RCC 7860 (cell line): ENCODE measurements around the gene PSMF1.

Experiments used
- DNase-seq: peaks from one replicate; pipeline ENCODE4 v3.0.0-alpha.2; 2015; ENCODE audit warnings: low spot score
- FAIRE-seq: peaks from 2 replicates; lab custom pipeline; 2012; peaks lifted over from hg19 to GRCh38; lab: Jason Lieb, UNC

The PSMF1 gene

DNA sequence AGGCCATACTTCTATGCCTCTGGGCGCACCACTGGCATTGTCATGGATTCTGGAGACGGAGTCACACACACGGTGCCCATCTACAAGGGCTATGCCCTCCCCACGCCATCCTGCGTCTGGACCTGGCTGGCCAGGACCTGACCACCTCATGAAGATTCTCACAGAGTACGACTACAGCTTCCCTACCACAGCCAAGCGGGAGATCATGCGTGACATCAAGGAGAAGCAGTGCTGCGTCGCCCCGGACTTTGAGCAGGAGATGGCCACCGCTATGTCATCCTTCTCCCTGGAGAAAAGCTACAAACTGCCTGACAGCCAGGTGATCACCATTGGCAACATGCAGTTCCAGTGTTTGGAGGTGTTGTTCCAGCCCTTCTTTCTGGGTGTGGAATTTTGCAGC lies 42.6 kb downstream of the PSMF1 start:
- FAIRE-seq = no peak
- no peak for DNase-seq

DNA sequence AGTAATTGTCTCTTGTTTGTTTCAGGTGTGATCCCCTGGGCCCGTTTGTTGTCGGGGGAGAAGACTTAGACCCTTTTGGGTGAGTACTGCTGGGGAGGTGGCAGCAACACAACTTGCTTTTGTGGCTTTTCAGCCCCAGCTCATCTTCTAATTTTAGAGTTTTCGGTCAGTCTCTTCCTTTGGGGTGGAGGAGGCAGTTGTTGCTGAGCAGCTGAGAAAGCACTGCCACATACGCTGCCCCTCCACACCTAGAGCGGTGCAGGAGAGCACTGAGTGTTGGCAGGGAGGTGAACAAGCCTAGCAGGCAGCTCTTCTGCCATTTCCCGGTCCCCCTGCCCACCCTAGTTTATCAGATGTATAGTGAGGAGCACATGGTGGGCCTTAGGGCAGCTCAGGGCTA lies 44.7 kb downstream of the PSMF1 start:
- no peak for FAIRE-seq
- DNase-seq = no peak

DNA sequence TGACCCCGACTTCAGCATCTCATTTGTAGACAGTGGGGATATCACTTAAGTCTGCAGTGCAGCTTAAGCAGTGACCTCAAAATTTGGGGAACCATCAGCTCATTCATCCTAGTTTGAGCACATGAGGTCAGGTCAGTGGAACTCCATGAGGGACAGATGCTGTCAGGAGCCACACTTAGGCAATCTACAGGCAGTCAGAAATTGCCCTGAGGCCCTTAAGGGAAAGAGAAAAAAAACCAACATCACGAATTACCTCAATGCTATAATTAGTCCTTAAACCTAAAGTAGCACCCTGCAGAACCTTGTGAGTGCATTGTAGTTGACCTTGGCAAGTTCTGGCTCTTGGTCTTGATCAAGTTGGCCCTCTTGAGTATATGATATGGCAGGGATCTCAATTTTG lies 45.3 kb downstream of the PSMF1 start:
- DNase-seq (no peak), FAIRE-seq (no peak)

DNA sequence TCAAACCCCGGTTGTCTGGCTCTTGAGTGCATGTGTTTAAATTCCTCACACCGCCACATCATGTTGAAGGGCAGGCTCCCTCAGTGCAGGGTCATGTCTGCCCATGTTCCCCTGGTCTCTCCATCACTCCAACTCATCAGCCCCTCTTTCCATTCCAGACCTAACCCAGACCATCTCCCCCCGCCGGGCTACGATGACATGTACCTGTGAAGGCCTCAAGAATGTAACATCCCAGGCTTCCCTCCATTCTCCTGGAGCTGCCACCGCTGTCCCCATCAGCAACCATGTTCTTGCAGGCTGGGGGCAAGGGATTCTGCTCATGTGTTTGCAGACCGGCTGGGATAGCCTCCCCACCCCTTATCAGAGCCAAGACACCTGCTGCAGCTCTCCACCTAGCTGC lies 46.5 kb downstream of the PSMF1 start:
- no peak for FAIRE-seq
- no peak for DNase-seq

GRCh38 chr20:1165521-1165920 lies 47.1 kb downstream of the PSMF1 start:
- DNase-seq (no peak), FAIRE-seq (no peak)

GRCh38 chr20:1165941-1166340 lies 47.5 kb downstream of the PSMF1 start:
- DNase-seq (no peak), FAIRE-seq (no peak)

DNA sequence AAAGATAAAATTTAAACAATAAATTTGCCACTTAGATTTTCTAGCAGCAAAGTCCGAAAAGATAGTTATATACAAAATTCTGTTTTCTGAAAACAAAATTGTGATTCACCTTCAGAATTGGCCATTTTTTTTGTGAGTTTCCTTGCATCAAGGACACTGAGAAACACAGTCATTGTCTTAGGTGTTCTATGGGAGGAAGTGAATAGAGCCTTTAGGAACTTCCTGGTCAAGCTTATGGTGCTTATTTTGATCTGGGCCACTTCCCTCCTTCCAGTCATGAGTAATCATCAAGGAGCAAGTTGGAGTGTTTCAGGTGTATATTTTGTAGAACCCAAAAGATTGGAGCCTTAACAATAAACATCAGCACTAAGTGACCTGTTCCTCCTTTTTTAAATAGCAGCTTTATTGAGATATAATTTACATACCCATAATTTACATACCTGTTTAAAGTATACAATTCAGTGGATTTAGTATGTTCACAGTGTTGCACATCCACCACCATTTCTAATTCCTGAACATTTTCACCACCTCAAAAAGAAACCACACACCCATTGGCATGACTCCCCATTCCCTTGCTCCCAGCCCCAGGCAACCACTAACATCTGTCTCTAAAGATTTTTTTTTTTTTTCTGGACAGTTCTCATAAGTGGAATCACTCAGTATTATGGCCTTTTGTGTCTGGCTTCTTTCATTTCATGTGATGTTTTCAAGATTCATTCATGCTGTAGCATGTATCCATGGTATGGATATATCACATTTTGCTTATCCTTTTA lies 48.7 kb downstream of the PSMF1 start:
- FAIRE-seq = no peak
- DNase-seq = no peak

DNA sequence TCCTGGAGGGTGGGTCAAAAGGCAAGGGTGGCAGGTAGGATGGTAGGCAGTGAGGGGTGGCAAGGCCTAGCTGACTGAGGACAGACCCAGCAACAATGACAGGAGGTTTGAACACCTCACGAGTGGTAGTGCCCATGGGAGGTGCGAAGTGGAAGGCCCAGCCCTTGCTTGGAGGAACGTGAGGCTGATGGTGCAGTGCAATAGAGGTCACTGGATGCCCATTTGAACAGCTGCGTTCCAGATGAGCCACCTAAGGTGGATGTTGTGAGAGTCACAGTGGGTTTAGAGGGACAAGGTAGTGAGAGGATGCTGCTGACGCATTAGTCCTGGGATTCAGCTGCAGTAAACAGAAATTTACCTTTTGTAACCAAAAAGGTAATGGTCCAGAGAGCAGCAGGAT lies 50.8 kb downstream of the PSMF1 start:
- DNase-seq (no peak), FAIRE-seq (no peak)

GRCh38 chr20:1171461-1172093 lies 53.2 kb downstream of the PSMF1 start:
- no peak for FAIRE-seq
- DNase-seq = no peak

DNA sequence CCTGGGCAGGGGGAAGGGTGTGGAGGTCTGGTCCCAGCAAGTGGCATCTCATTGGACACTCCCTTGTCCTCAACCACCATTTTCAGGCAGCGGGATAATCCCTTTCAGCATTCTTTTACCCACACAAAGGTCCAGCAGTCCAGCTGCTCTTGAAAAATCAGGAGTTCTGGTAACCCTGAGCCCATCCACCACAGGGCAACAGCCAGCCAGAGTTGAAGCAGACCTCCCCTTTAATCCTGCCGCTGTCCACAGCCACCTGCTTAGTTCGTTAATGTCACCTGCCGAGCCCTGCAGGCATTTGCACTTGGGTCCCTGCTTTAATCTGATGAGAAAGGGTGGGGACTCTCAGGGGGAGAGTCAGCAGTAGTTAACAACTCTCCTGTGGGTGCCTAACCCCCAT lies 55.3 kb downstream of the PSMF1 start:
- no peak for DNase-seq
- no peak for FAIRE-seq

DNA sequence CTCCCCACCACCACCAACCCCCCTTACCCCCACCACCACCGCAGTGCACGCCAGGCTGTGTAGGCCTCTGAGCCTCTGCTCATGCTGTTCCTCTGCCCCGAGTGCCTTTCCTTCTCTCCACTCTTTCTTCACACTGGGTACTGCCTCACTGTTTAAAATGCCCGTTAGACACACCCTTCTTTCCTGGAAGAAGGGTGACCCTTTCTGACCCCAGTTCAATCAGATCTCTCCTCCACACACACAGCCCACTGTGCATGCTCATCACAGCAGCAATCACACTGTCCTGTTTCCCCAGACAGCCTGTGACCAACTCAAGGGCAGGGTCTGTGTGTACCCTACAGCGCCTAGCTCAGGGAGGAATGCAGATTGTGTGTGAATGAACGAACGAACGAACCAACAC lies 56.4 kb downstream of the PSMF1 start:
- DNase-seq = no peak
- FAIRE-seq = no peak

- no peak for FAIRE-seq
- no peak for DNase-seq
Observed at GRCh38 chr20:1177680-1178079, 59.3 kb downstream of the PSMF1 start.

DNA sequence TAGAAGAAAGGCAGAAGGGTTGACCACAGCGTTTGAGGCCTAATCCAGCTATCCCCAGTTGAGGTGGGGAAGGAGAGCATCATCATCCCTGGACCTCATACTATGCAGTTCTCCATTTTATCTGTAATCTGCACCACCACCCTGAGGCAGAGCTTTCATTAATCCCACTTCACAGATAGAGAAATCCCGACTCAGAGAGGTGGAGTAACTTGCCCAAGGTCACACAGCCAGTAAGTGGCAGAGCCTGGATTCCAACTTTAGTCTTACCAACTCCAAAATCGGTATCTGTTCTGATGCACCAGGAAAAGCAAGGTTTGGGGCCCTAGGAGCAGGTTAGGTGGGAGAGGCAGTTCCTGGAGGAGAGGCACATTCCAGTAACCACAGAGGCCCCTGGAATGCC lies 59.7 kb downstream of the PSMF1 start:
- DNase-seq = no peak
- no peak for FAIRE-seq

DNA sequence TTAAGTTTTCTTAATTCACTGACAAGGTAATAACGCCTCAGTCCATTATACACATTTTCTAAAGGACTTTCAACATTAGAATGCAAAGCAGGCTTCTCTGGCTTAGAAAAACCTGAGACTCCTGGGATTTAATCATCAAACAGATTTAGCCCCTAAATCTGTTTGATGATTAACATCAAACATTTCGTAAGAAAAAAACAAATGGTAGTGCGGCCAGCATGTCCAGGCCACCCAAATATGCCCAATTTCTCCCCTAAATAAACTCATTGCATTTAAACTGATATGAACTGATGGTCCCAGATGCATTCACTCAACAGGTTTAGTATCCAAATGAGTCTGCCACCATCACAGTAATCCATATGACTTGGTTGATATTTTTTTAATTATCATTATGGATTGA lies 60.2 kb downstream of the PSMF1 start:
- no peak for FAIRE-seq
- DNase-seq = no peak

- no peak for FAIRE-seq
- no peak for DNase-seq
Observed at GRCh38 chr20:1180949-1181348, 62.5 kb downstream of the PSMF1 start.

- DNase-seq (no peak), FAIRE-seq (no peak)
Observed at GRCh38 chr20:1182106-1182505, 63.7 kb downstream of the PSMF1 start.

GRCh38 chr20:1183153-1183552 lies 64.8 kb downstream of the PSMF1 start:
- no peak for DNase-seq
- FAIRE-seq = no peak

GRCh38 chr20:1184260-1184637 lies 65.8 kb downstream of the PSMF1 start:
- FAIRE-seq (no peak), DNase-seq (no peak)

DNA sequence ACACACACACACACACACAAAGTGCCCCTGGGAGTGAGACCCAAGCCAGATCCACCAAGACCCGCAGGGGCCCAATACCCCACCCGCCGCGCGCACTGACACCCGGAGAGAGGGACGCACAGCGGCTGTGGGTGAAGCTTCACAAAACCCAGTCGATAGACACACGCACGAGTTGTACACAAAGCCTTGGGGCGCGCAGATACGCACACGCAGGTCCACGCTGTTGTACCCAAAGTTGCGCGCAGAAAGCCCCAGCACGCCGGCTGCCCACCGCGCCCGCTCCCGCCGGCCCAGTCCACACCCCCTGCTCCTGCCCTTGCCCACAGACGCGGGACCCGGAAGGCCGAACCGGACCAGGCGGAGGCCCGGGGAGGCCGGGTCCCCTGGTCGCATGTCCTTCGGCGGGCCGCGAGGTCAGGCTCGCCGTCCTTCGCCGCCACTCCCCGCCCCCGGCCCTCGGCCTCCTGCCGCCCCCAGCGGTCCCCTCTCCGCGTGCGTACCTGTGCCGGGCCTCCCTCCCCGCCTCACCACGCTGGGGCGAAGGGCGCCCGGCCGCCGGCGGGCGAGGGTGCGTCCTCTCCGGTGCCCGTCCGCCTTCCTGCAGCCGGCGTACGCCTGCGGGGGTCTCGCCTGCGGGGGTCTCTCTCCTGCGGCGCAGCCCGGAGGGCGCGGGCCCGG lies 66.4 kb downstream of the PSMF1 start, which contains the start of gene TMEM74B:
Gene TMEM74B, minus strand, starts transcription at position 344 of the 678 bp plus-strand sequence. CDS start 1,180 bp downstream, outside the sequence.
- no peak for FAIRE-seq
- no peak for DNase-seq

GRCh38 chr20:1185316-1185741 lies 66.9 kb downstream of the PSMF1 start:
- DNase-seq = no peak
- FAIRE-seq = no peak

GRCh38 chr20:1185790-1186334 lies 67.5 kb downstream of the PSMF1 start:
- no peak for FAIRE-seq
- no peak for DNase-seq
